ENCODE measurements around the gene BCOR.

- TF ChIP-seq POLR2A (IDR thresholded peaks at IDR 0.05; ENCODE audit: low read depth, low read length): no peak
- TF ChIP-seq POLR2AphosphoS5 (IDR thresholded peaks at IDR 0.05; ENCODE audit: low read depth, low read length): no peak
- TF ChIP-seq TAF1 (IDR thresholded peaks at IDR 0.05; ENCODE audit: borderline replicate concordance, low read depth, low read length): no peak
Measured at GRCh38 chrX:40143001-40143400, 45.2 kb upstream of the BCOR start.
